Activated effector memory CD4-positive, alpha-beta T cell treated with Interleukin-2 at 50 U/mL for 16 hours (primary cell): ENCODE measurements around the gene EARS2.
A peak's percentile ranks its signal among the peaks of the same experiment; 100 is the strongest.
"Not testable (repeated sequence)": the region's sequence is repeated elsewhere in the genome, so short reads cannot be mapped to it uniquely, and the experiment has no call there.

ENCODE experiments used
- DNase-seq: peaks from one replicate; pipeline ENCODE4 v3.0.0-alpha.2; 2020

EARS2 gene

GRCh38 chr16:23556881-23557778 lies at the start of gene EARS2, which contains the start of gene UBFD1:
EARS2 (minus strand) TSS chr16:23557350; CDS start chr16:23557343, 7 bp downstream.
UBFD1 (plus strand) TSS chr16:23557727; CDS start chr16:23557743, 16 bp downstream.
- peak; percentile 90 for DNase-seq

GRCh38 chr16:23597003-23597756 lies 40.0 kb upstream of the EARS2 start:
- DNase-seq, result no peak

- peak; percentile 87 for DNase-seq
Observed at GRCh38 chr16:23595951-23596720, 39.0 kb upstream of the EARS2 start, which contains the start of gene NDUFAB1. NDUFAB1 (minus strand) TSS chr16:23596316; CDS start chr16:23596290, 26 bp downstream.

- DNase-seq, result no peak
Observed at GRCh38 chr16:23595246-23595950, 38.2 kb upstream of the EARS2 start.

DNA sequence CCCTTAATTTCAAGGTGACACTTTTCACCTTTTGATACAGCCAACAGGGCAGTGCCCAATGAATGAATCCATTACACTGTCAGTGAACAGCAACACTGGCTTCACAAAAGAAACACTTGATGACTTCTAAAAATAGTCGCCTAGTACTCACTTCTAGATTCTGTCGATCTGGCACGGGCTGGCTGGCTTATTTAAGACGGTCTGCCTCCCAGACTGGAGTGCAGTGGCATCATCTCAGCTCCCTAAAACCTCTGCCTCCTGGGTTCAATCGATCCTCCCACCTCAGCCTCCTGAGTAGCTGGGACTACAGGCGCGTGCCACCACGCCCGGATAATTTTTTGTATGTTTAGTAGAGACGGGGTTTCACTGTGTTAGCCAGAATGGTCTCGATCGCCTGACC lies 37.0 kb upstream of the EARS2 start:
- DNase-seq, result no peak

DNA sequence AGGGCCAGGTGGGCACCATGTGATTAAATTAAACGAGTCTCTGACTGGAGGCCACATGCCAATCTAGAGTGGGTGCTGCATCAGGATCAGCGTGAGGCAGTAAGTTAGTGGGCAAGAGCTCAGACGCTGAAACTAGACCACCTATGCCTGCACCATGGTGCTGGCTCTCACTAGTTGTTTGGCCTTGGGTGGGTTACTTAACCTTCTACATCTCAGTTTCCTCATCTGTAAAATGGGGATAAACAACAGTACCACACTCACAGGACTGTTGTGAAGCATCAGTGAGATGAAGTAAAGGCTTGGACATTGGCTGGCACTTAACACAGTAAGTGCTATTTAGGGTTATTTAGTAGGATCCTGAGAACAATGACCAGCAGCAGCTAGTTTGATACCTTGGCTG lies 33.0 kb upstream of the EARS2 start:
- no peak for DNase-seq

- DNase-seq, result no peak
Observed at GRCh38 chr16:23587726-23588125, 30.6 kb upstream of the EARS2 start.

DNA sequence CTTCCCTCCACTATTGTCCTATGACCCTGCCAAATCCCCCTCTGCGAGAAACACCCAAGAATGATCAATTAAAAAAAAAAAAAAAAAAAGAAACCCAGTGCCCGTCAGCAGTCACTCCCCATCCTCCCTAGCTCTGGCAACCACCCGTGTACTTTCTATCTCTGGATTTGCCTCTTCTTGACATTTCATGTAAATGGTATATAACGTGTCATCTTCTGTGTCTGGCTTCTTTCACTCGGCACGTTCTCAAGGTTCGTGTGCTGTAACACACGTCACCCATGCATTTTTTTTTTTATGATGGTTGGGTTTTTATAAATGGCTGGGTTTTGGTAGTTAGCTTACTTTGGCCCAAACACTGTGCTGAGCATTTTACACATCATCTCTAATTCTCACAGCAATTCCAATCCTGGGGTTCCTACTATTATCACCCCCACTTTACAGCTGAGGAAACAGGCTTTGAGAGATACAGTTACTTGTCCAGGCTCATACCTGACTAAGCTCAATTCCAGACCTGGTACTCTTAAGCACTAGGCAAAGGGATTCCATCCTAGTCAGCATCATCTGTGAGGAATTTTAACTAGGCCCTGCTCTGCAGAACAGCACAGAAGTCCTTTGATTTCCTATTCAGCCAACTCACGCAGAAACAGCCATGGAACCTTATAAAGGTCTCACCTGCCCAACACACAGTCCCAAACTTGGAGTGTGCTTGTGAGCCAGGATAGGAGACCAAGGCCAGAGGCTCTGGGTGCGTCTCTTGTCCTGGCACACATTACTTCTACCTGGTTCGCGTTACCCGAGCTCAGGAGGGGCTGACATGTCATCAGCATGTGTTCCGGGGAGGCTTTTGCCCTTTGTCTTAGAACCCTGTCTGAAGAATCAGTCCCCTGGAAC lies 27.3 kb upstream of the EARS2 start:
- DNase-seq, result no peak

DNA sequence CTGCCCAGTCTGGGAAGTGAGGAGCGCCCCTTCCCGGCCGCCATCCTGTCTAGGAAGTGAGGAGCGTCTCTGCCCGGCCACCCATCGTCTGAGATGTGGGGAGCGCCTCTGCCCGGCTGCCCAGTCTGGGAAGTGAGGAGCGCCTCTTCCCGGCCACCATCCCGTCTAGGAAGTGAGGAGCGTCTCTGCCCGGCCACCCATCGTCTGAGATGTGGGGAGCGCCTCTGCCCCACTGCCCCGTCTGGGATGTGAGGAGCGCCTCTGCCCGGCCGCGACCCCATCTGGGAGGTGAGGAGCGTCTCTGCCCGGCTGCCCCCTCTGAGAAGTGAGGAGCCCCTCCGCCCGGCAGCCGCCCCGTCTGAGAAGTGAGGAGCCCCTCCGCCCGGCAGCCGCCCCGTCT lies 26.1 kb upstream of the EARS2 start:
- DNase-seq, result not testable (repeated sequence)

GRCh38 chr16:23581764-23582163 lies 24.6 kb upstream of the EARS2 start:
- no peak for DNase-seq

GRCh38 chr16:23580391-23580790 lies 23.2 kb upstream of the EARS2 start:
- DNase-seq, result no peak

DNA sequence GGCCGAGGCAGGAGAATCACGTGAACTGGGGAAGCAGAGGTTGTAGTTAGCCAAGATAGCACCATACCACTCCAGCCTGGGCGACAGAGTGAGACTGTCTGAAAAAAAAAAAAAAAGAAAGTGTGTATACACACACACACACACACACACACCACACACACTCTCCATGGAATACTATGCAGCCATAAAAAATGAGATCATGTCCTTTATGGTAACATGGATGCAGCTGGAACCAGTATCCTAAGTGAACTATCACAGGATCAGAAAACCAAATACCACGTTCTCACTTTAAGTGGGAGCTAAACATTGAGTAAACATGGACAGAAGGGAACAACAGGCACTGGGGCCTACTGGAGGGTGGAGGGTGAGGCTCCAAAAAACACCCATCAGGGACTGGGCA lies 22.2 kb upstream of the EARS2 start:
- no peak for DNase-seq

- no peak for DNase-seq
Observed at GRCh38 chr16:23578101-23578830, 21.1 kb upstream of the EARS2 start.

DNA sequence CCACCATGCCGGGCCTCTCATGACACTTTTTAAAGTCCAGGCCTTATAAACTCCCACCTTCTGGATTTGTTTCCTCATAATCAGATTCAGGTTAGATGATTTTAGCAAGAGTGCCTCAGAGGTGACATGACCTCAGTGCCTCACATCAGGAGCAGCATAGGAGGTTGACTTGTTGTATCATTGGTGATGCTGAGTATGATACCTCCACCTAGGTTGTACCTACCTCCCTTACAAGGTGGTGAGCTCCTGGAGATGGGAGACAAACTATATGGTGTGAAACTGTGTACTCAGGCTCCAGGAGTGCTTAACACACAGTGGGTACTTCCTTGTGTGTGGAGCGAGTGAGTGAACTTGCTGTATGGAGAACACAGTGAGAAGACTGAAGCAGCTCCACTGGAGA lies 20.3 kb upstream of the EARS2 start:
- DNase-seq, result no peak

GRCh38 chr16:23575834-23576233 lies 18.7 kb upstream of the EARS2 start:
- no peak for DNase-seq

GRCh38 chr16:23573817-23574216 lies 16.7 kb upstream of the EARS2 start:
- no peak for DNase-seq

GRCh38 chr16:23572394-23572793 lies 15.2 kb upstream of the EARS2 start:
- no peak for DNase-seq

GRCh38 chr16:23571895-23572294 lies 14.7 kb upstream of the EARS2 start:
- DNase-seq, result no peak

GRCh38 chr16:23570992-23571632 lies 14.0 kb upstream of the EARS2 start:
- no peak for DNase-seq

DNA sequence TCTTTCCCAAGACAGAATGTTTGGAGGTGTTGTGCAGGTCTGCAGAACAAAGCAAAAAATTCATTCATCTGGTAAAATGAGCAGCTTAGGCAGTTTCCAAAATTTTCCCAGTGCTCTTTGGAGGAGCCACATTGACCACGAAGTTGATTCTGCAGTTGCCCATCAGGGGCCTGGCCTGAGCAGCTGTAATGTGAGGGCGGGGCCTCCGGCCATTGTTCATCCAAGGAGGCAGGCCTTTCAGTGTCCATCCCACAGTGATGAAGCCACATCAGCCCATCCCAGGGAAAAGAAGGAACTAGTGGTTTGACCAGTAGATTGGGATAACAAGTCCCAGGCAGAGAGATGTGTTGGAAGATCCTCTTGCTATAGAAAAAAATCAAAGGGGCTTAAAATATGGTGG lies 10.5 kb upstream of the EARS2 start:
- DNase-seq, result no peak
